Thoracic aorta (tissue), 2 donors: ENCODE data around the gene FMNL2. TPM values are rescaled to one million over a fixed set of nuclear protein-coding genes. Genes with fewer than 3 reads are reported as not detected.

ENCODE experiments used
- ATAC-seq: fragments of 150-250 bp; one replicate; pipeline ENCODE4 v1.8.0; 2017; ENCODE audit warnings: low read depth; ENCODE audit not compliant: insufficient number of reproducible peaks, low FRiP score
- DNase-seq: peaks from one replicate; pipeline ENCODE4 v3.0.0-alpha.2; 2020; ENCODE audit warnings: low spot score
- H3K27ac ChIP-seq, 2 donors: fragments of 200-600 bp; sonication (generic); 1 replicate in 1 of 2; 2 replicates in 1 of 2; pipeline ENCODE4 v1.5.1; 2016; ENCODE audit warnings: mild to moderate bottlenecking in 2 of 2, moderate library complexity in 2 of 2
- H3K27me3 ChIP-seq: fragments of 200-600 bp; sonication (generic); replicated peaks from 2 replicates; pipeline ENCODE4 v1.6.0; 2016; ENCODE audit warnings: mild to moderate bottlenecking; ENCODE audit not compliant: insufficient read depth
- H3K36me3 ChIP-seq: fragments of 200-600 bp; sonication (generic); one replicate; pipeline ENCODE4 v1.5.1; 2016
- H3K4me1 ChIP-seq, 2 donors: fragments of 200-600 bp; sonication (generic); 1 replicate in 1 of 2; 2 replicates in 1 of 2; pipeline versions ENCODE4 v1.5.1 to v1.6.0; 2016; ENCODE audit warnings: low read depth in 2 of 2, mild to moderate bottlenecking in 1 of 2; ENCODE audit not compliant: control insufficient read depth in 1 of 2
- H3K4me3 ChIP-seq: fragments of 200-600 bp; sonication (generic); 2 replicates; pipeline ENCODE4 v1.5.1; 2016; ENCODE audit warnings: mild to moderate bottlenecking
- H3K9me3 ChIP-seq: fragments of 200-600 bp; sonication (generic); 2 replicates; pipeline ENCODE4 v1.5.1; 2016
- total RNA-seq, 2 donors: library from RNA; depleted of rRNA; stranded (reverse); fragments of >200 nt; gene quantifications; one replicate each; pipeline versions ENCODE4 v1.1.0 to v1.2.3, GENCODE V29; 2016
- TF ChIP-seq, protein P1 (sequence below): fragments of 200-600 bp; sonication (generic); IDR thresholded peaks from one replicate; pipeline ENCODE4 v1.5.1; 2019; ENCODE audit warnings: antibody characterized with exemption

FMNL2 gene
- total RNA-seq, 2 donors from 2014 or later = 30.6 to 87.0 TPM

DNA sequence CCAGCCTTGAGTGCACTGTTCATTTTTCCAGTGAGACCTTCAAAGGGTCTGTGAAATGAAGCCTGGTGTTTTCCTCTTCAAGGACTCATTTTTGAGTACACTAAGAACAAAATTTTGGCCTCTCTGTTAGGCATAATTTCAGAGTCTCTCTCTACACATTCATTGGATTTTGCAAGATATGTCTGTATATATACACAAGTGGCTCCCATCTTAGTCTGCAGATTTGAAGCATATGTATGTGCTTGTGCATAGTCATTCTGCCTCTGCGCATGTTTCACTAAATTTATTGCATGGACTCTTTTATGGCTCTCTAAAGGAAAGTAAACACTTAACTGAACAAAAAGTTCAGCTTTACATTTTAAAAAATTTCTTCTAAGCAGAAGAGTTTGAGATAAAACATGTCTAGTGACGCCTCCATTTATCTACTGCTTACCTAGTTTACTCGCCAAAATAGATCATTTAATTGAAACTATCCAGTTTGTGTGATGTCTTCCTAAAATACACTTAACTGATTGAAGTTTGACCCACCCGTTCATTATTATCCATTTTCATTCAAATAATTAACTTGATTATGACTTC, 145.9 kb downstream of the FMNL2 start:
- no peak for ATAC-seq
- no peak for DNase-seq
- no peaks in the 10 kb centered on the region for H3K36me3 ChIP-seq
- H3K4me3 ChIP-seq = no peak overlapping the region
- H3K27me3 ChIP-seq = no peaks in the 10 kb centered on the region
- peaks cover 20 to 28% of the 10 kb centered on the region in 2 donors for H3K4me1 ChIP-seq
- no peaks in the 10 kb centered on the region for H3K9me3 ChIP-seq
- TF ChIP-seq, protein P1, sequence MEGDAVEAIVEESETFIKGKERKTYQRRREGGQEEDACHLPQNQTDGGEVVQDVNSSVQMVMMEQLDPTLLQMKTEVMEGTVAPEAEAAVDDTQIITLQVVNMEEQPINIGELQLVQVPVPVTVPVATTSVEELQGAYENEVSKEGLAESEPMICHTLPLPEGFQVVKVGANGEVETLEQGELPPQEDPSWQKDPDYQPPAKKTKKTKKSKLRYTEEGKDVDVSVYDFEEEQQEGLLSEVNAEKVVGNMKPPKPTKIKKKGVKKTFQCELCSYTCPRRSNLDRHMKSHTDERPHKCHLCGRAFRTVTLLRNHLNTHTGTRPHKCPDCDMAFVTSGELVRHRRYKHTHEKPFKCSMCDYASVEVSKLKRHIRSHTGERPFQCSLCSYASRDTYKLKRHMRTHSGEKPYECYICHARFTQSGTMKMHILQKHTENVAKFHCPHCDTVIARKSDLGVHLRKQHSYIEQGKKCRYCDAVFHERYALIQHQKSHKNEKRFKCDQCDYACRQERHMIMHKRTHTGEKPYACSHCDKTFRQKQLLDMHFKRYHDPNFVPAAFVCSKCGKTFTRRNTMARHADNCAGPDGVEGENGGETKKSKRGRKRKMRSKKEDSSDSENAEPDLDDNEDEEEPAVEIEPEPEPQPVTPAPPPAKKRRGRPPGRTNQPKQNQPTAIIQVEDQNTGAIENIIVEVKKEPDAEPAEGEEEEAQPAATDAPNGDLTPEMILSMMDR = no peak
- H3K27ac ChIP-seq = no peak overlapping the region

DNA sequence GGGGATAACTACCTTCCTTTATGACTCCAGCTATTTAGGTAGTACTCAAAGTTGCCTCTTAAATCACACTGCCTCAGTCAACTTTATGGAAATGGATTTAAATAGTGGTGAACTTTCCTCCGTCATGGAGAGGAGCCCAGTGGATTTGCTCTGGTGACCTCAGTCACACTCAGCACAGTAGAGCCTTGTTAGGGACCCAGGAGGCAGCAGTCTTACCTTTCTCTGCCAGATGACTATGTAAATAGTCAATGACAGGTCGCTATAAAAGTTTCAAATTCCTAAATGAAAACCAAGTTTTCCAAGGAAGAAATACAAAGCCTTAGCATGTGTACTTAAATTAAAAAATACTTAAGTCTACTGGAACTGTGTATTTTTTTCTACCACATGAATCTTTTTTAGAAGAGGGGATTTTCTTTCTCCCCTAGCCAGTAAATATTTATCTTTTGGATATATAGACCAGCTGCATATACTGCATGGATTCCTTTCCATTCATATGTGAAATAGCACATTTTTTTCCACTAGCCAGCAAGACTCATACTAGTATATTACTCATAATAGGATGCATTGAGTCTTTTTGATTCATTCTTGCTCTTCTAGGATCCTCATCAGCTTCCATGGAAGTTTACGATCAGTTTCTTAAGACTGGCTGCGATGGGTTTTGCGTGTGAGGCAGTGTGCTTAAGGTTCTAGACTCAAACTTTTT, 147.1 kb downstream of the FMNL2 start:
- peaks cover 12 to 28% of the 10 kb centered on the region in 2 donors for H3K4me1 ChIP-seq
- H3K9me3 ChIP-seq = no peaks in the 10 kb centered on the region
- H3K36me3 ChIP-seq = no peaks in the 10 kb centered on the region
- TF ChIP-seq, protein P1 = no peak
- no peak overlapping the region for H3K4me3 ChIP-seq
- H3K27me3 ChIP-seq = no peaks in the 10 kb centered on the region
- ATAC-seq (no peak), DNase-seq (no peak)
- no peak overlapping the region for H3K27ac ChIP-seq

DNA sequence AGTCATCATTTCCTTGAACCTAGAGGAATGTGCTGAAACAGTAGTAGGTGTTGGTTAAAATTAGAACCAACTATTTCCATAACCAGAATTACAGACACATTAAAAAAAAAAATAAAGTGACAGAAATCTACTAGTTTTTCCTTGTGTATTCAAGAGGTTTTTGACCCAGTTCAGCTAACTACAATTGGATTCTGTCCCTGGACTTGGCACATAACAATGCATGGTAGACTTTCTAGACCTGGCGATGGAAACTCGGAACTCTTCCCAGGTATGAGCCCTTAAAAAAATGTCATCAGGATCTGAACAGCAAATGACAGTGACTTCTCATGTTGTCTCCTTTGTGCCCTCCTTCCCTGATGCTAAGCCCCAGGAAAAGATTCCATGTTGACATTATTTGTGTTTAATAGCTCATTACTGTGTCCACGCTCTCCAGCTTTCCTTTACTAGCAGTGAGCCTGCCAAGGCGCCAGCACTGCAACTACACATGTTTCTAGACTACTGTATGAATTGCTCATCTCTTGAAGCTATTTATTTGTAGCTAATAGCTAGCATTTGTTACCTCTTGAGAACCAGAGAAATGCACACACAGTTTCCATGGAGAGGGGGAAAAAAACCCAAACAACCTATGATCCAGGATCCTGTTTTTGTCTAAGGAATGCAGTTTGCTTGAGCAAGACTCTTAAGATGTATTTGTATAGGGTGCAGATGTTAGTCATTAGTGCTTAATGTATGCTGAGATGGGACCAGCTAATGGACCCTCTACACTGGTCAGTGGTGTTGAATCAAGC, 148.5 kb downstream of the FMNL2 start:
- Histone ChIP-seq H3K4me3 (no peak overlapping the region), H3K36me3 (no peaks in the 10 kb centered on the region), H3K27me3 (no peaks in the 10 kb centered on the region), H3K9me3 (no peaks in the 10 kb centered on the region), H3K4me1 (peaks cover 8 to 36% of the 10 kb centered on the region in 2 donors), H3K27ac (no peak overlapping the region)
- ATAC-seq = no peak
- TF ChIP-seq, protein P1 = no peak
- DNase-seq = no peak

DNA sequence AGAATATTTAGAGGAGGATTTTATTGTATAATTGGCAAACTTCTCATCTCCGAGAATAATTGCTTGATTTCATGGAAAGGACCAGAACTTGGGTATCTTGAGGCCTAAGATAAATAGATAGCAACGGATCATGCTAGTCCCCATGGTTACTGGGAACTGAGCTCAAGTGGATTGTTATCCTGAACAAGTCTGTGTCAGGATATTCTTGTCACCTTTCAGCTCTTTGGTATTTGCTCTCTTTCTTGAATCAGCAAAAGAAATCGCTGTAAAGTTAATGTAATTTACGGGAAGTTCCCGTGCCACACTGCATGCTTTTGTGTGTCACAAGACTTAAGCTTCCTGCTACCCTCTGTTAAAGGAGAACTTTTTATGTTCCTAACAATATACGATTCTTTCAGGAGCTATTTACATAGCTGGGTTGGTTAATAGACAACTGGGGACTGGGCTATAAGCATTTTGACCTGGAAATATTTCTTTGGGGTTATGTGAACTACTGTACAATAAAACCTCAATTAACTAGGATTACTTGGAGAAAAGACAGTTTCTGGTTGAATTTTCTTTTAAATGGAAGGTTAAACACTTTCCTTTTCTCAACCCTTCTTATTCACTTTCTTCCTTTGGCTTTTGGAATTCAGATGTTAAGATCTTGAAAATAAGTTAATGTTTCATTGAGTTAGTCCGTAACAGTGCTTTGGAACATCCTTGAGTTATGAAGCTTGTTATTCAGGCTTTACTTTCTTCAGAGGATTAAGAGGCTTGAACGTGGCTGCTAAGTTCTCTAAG, 151.2 kb downstream of the FMNL2 start:
- H3K4me3 ChIP-seq = no peak overlapping the region
- ATAC-seq = no peak
- no peak for DNase-seq
- peaks cover 19 to 57% of the 10 kb centered on the region in 2 donors for H3K4me1 ChIP-seq
- TF ChIP-seq, protein P1 = no peak
- no peaks in the 10 kb centered on the region for H3K27me3 ChIP-seq
- peak overlapping the region in 1 of 2 donors; percentile 12 for H3K27ac ChIP-seq
- no peaks in the 10 kb centered on the region for H3K36me3 ChIP-seq
- no peaks in the 10 kb centered on the region for H3K9me3 ChIP-seq
